Smooth muscle cell (in vitro differentiated cells): ENCODE measurements around the gene MYBPH. TPM values are rescaled to one million over a fixed set of nuclear protein-coding genes. Genes with fewer than 3 reads are reported as not detected.

Experiments used
- DNase-seq: peaks from one replicate; lab custom pipeline; 2025; ENCODE audit not compliant: unreplicated experiment; lab: John Stamatoyannopoulos, UW
- H2AFZ ChIP-seq: fragments of 200-600 bp; sonication (generic); 2 replicates; pipeline ENCODE4 v1.6.0; 2016; ENCODE audit warnings: antibody characterized with exemption, low read depth, mild to moderate bottlenecking
- H3F3A ChIP-seq: fragments of 200-600 bp; sonication (generic); 2 replicates; pipeline ENCODE4 v1.6.0; 2017; ENCODE audit warnings: antibody characterized with exemption, low read depth
- H3K27ac ChIP-seq: fragments of 200-600 bp; sonication (generic); 2 replicates; pipeline ENCODE4 v1.5.1; 2016; ENCODE audit warnings: low read depth, mild to moderate bottlenecking
- H3K27me3 ChIP-seq: fragments of 200-600 bp; sonication (generic); 2 replicates; pipeline ENCODE4 v1.6.1; 2016; ENCODE audit warnings: low read depth, mild to moderate bottlenecking
- H3K36me3 ChIP-seq: fragments of 200-600 bp; sonication (generic); 2 replicates; pipeline ENCODE4 v1.5.1; 2016; ENCODE audit warnings: low read depth
- H3K4me1 ChIP-seq: fragments of 200-600 bp; sonication (generic); 2 replicates; pipeline ENCODE4 v1.5.1; 2016; ENCODE audit warnings: low read depth
- H3K4me2 ChIP-seq: fragments of 200-600 bp; sonication (generic); 2 replicates; pipeline ENCODE4 v1.6.0; 2016; ENCODE audit warnings: mild to moderate bottlenecking
- H3K4me3 ChIP-seq: fragments of 200-600 bp; sonication (generic); 2 replicates; pipeline ENCODE4 v1.5.1; 2016; ENCODE audit warnings: mild to moderate bottlenecking
- H3K79me2 ChIP-seq: fragments of 200-600 bp; sonication (generic); 2 replicates; pipeline ENCODE4 v1.6.0; 2016; ENCODE audit warnings: low read depth, mild to moderate bottlenecking
- H3K9ac ChIP-seq: fragments of 200-600 bp; sonication (generic); 2 replicates; pipeline ENCODE4 v1.6.0; 2016; ENCODE audit warnings: low read depth
- H3K9me3 ChIP-seq: fragments of 200-600 bp; sonication (generic); replicated peaks from 2 replicates; pipeline ENCODE4 v1.5.1; 2016; ENCODE audit warnings: low read depth
- H4K20me1 ChIP-seq: fragments of 200-600 bp; sonication (generic); 2 replicates; pipeline ENCODE4 v1.6.0; 2016; ENCODE audit warnings: low read depth
- WGBS: methylation state at CpG from one replicate; pipeline ENCODE4 v1.1.7; 2016; ENCODE audit warnings: low lambda C conversion rate; 5-methylcytosine and 5-hydroxymethylcytosine counted together
- polyA plus RNA-seq: library from polyadenylated mRNA; unstranded; fragments of >200 nt; fragmentation: Nextera tagmentation; extraction: Ambion mirVana; gene quantifications from 2 replicates; pipeline ENCODE4 v1.2.1, GENCODE V29; 2016
- total RNA-seq: library from RNA; depleted of rRNA; stranded (reverse); fragments of >200 nt; gene quantifications from 2 replicates; pipeline ENCODE4 v1.2.3, GENCODE V29; 2014
- TF ChIP-seq, protein P1 (sequence below): fragments of 200-600 bp; sonication (generic); IDR thresholded peaks from 2 replicates; pipeline ENCODE4 v1.5.1; 2017; ENCODE audit warnings: borderline replicate concordance, mild to moderate bottlenecking, antibody characterized with exemption; ENCODE audit not compliant: insufficient read depth, poor library complexity, severe bottlenecking

Gene MYBPH
- total and polyA plus RNA-seq, 2 experiments from 2014 or later = 0.67 to 1.7 TPM

DNA sequence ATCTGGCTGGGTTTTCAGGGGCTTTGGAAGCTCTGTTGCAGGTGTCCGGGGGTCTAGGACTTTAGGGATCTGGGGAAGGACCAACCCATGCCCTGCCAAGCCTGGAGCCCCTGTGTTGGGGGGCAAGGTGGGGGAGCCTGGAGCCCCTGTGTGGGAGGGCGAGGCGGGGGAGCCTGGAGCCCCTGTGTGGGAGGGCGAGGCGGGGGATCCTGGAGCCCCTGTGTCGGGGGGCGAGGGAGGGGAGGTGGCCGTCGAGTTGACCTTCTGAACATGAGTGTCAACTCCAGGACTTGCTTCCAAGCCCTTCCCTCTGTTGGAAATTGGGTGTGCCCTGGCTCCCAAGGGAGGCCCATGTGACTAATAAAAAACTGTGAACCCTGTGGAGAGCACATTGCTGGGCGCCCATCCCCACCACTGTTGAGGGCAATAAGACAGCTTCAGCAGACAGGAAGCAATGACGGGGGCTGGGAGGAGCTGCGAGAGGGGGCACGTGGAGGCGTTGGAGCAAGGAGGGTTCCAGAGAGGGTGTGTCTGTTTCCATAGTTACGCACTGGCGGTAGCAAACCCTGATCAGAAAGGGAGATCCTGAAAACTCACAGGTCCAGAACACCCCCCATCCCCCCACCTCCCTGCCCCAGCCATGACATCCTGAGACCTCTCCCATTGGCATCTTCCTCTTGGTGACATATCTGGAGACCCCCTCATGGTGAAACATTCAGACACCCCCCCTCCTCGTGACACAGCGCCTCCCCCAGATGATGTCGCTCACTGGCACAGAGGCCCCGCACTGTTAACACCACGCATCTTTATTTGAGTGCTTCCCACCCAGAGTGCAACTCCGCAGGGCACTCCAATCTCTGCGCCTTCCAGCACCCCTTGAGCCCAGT is 8.4 kb downstream of the MYBPH start:
- Histone ChIP-seq H3K4me1 (no peaks in the 10 kb centered on the region), H3F3A (no peaks in the 10 kb centered on the region), H2AFZ (no peak overlapping the region), H4K20me1 (no peaks in the 10 kb centered on the region), H3K27ac (no peak overlapping the region), H3K9ac (no peak overlapping the region), H3K27me3 (no peaks in the 10 kb centered on the region), H3K4me2 (no peak overlapping the region), H3K36me3 (no peaks in the 10 kb centered on the region), H3K79me2 (no peaks in the 10 kb centered on the region), H3K4me3 (no peak overlapping the region), H3K9me3 (no peaks in the 10 kb centered on the region)
- TF ChIP-seq, protein P1, sequence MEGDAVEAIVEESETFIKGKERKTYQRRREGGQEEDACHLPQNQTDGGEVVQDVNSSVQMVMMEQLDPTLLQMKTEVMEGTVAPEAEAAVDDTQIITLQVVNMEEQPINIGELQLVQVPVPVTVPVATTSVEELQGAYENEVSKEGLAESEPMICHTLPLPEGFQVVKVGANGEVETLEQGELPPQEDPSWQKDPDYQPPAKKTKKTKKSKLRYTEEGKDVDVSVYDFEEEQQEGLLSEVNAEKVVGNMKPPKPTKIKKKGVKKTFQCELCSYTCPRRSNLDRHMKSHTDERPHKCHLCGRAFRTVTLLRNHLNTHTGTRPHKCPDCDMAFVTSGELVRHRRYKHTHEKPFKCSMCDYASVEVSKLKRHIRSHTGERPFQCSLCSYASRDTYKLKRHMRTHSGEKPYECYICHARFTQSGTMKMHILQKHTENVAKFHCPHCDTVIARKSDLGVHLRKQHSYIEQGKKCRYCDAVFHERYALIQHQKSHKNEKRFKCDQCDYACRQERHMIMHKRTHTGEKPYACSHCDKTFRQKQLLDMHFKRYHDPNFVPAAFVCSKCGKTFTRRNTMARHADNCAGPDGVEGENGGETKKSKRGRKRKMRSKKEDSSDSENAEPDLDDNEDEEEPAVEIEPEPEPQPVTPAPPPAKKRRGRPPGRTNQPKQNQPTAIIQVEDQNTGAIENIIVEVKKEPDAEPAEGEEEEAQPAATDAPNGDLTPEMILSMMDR = no peak
- whole genome bisulfite sequencing = 93% methylated on average over 22 of the region's 23 CpGs
- no peak for DNase-seq

DNA sequence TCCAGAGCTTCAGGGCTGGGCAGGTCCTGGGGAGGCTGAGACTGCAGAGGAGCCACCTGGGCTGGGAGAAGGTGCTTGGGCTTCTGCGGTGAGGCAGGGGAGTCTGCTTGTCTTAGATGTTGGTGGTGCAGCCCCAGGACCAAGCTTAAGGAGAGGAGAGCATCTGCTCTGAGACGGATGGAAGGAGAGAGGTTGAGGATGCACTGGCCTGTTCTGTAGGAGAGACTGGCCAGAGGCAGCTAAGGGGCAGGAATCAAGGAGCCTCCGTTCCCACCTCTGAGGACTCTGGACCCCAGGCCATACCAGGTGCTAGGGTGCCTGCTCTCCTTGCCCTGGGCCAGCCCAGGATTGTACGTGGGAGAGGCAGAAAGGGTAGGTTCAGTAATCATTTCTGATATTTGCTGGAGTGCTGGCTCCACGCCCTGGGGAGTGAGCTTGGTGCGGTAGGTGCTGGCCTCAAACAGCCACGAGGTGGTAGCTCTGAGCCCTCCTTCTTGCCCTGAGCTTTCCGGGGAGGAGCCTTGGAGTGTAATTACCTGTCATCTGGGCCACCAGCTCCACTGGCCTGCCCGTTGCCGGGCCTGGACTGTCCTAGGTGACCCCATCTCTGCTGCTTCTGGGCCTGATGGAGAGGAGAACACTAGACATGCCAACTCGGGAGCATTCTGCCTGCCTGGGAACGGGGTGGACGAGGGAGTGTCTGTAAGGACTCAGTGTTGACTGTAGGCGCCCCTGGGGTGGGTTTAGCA is 9.3 kb downstream of the MYBPH start:
- Histone ChIP-seq H3K9me3 (no peaks in the 10 kb centered on the region), H3K79me2 (no peaks in the 10 kb centered on the region), H4K20me1 (no peaks in the 10 kb centered on the region), H3K27me3 (no peaks in the 10 kb centered on the region), H3F3A (no peaks in the 10 kb centered on the region), H3K36me3 (no peaks in the 10 kb centered on the region), H3K27ac (no peak overlapping the region), H3K4me2 (no peak overlapping the region), H3K4me1 (no peaks in the 10 kb centered on the region), H2AFZ (no peak overlapping the region), H3K9ac (no peak overlapping the region), H3K4me3 (no peak overlapping the region)
- 79% methylated on average over 14 of the region's 14 CpGs for WGBS
- TF ChIP-seq, protein P1 = peak; percentile 14
- no peak for DNase-seq

DNA sequence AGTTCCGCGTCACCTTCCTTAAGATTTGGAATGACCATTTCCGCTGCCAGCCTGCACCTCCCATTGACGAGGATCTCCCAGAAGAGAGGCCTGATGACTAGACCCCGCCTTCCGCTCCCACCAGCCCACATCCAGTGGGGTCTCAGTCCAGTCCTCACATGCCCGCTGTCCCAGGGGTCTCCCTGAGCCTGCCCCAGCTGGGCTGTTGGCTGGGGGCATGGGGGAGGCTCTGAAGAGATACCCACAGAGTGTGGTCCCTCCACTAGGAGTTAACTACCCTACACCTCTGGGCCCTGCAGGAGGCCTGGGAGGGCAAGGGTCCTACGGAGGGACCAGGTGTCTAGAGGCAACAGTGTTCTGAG is 9.8 kb downstream of the MYBPH start:
- WGBS = 98% methylated on average over 8 of the region's 8 CpGs
- TF ChIP-seq, protein P1 = no peak
- no peak for DNase-seq

More for the DNA sequence above, 9.8 kb downstream of the MYBPH start:
- no peaks in the 10 kb centered on the region for H3K9me3 ChIP-seq
- H4K20me1 ChIP-seq = no peaks in the 10 kb centered on the region
- no peaks in the 10 kb centered on the region for H3K79me2 ChIP-seq
- no peaks in the 10 kb centered on the region for H3K36me3 ChIP-seq
- no peak overlapping the region for H2AFZ ChIP-seq
- no peaks in the 10 kb centered on the region for H3K27me3 ChIP-seq
- no peaks in the 10 kb centered on the region for H3F3A ChIP-seq
- no peak overlapping the region for H3K27ac ChIP-seq
- H3K9ac ChIP-seq = no peak overlapping the region
- no peaks in the 10 kb centered on the region for H3K4me1 ChIP-seq
- H3K4me2 ChIP-seq = no peak overlapping the region
- H3K4me3 ChIP-seq = no peak overlapping the region
